Peyer's patch (tissue), 4 donors: ENCODE data around the gene CDK5R2.

Experiments
- CTCF ChIP-seq, 6 experiments: fragments of 450-650 bp in 4 of 6; fragments of 200-600 bp in 2 of 6; sonication (generic) in 1 of 6; IDR thresholded peaks; one replicate each; pipeline ENCODE4 v1.5.1; 2017 to 2019; ENCODE audit warnings: antibody characterized with exemption in 6 of 6, mild to moderate bottlenecking in 3 of 6, moderate library complexity in 1 of 6
- POLR2A ChIP-seq, 2 donors: fragments of 450-650 bp; IDR thresholded peaks; one replicate each; pipeline ENCODE4 v1.5.1; 2017; ENCODE audit warnings: antibody characterized with exemption in 2 of 2, mild to moderate bottlenecking in 2 of 2, moderate library complexity in 2 of 2

DNA sequence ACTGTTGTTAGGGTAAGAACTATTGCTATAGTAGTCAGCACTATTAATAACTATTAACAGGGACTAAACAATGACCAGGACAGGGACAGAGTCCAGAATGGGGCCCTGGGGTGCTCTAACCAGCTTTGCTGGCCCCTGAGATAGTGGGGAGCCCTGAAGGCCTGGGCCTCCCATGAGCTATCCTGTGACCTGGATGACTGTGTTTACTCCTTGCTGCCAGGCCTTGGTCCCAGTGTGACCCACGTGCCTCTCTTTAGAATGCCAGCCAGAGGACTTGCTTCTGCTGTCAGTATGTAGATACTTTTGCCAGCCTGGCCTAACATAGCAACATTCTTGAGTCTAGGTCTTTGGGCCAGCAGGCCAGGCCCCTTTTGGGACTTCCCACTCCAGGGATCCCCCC is 11.4 kb downstream of the CDK5R2 start:
- TF ChIP-seq CTCF (IDR thresholded peaks at IDR 0.05) (no peak), POLR2A (IDR thresholded peaks at IDR 0.05) (no peak)
